Osteocyte (in vitro differentiated cells): ENCODE measurements around the gene ROBO2. TPM values are rescaled to one million over a fixed set of nuclear protein-coding genes. Genes with fewer than 3 reads are reported as not detected.
A peak's percentile ranks its signal among the peaks of the same experiment; 100 is the strongest.

Experiments used
- DNase-seq: peaks from one replicate; pipeline ENCODE4 v3.0.0; 2021; ENCODE audit warnings: mixed read lengths; ENCODE audit not compliant: unreplicated experiment; ENCODE audit errors: extremely low spot score
- H3K27ac Mint-ChIP-seq: one replicate; pipeline ENCODE4 v1.8.0; 2021; ENCODE audit warnings: mild to moderate bottlenecking, mixed read lengths; ENCODE audit not compliant: unreplicated experiment
- H3K27me3 Mint-ChIP-seq: one replicate; pipeline ENCODE4 v1.8.0; 2021; ENCODE audit warnings: mixed read lengths; ENCODE audit not compliant: unreplicated experiment
- H3K36me3 Mint-ChIP-seq: one replicate; pipeline ENCODE4 v1.8.0; 2021; ENCODE audit warnings: mixed read lengths; ENCODE audit not compliant: unreplicated experiment
- H3K4me1 Mint-ChIP-seq: one replicate; pipeline ENCODE4 v1.8.0; 2021; ENCODE audit warnings: mixed read lengths; ENCODE audit not compliant: unreplicated experiment
- H3K4me3 Mint-ChIP-seq: one replicate; pipeline ENCODE4 v1.8.0; 2021; ENCODE audit warnings: mild to moderate bottlenecking, moderate library complexity, mixed read lengths; ENCODE audit not compliant: unreplicated experiment
- H3K9me3 Mint-ChIP-seq: one replicate; pipeline ENCODE4 v1.8.0; 2021; ENCODE audit warnings: mixed read lengths; ENCODE audit not compliant: unreplicated experiment
- total RNA-seq: library from RNA; stranded (reverse); gene quantifications from 2 replicates; pipeline ENCODE4 v1.2.1, GENCODE V29; 2021
- TF ChIP-seq, protein P1 (sequence below): fragments of 200-600 bp; sonication (generic); IDR thresholded peaks from 2 replicates; pipeline ENCODE4 v1.5.0; 2021; ENCODE audit warnings: antibody characterized with exemption, mild to moderate bottlenecking, moderate library complexity

ROBO2 gene
- total RNA-seq, 1 donor from 2014 or later, result 18.4 TPM

DNA sequence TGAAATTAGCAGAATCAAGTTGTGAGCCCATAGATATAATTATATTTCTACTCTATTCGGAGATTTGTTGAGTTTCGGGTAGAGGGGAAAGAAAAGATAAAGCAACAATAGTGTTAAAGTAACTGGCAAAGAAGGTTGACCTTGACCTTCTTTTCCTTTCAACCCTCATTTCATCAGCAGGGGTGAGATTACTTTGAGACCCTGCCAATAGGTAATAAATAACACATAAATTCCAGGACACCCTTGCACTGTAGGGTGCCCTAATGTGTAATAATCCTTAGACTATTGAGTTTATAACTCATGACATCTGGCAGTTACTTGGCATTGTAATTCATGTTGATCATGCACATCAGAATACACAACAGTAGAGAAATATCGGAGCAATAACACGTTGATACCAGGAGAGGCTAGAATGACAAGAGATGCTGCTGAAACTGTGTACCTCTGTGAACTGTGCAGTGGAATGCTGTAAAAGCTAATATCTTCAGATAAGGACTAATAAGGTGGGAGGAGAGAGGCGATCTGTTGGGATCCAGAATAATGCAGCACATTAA is 426.7 kb downstream of the ROBO2 start:
- Mint-ChIP-seq H3K27ac (no peak overlapping the region), H3K36me3 (no peaks in the 10 kb centered on the region), H3K9me3 (peaks cover 9% of the 10 kb centered on the region), H3K4me1 (peaks cover 30% of the 10 kb centered on the region), H3K27me3 (no peaks in the 10 kb centered on the region), H3K4me3 (no peak overlapping the region)
- TF ChIP-seq, protein P1, sequence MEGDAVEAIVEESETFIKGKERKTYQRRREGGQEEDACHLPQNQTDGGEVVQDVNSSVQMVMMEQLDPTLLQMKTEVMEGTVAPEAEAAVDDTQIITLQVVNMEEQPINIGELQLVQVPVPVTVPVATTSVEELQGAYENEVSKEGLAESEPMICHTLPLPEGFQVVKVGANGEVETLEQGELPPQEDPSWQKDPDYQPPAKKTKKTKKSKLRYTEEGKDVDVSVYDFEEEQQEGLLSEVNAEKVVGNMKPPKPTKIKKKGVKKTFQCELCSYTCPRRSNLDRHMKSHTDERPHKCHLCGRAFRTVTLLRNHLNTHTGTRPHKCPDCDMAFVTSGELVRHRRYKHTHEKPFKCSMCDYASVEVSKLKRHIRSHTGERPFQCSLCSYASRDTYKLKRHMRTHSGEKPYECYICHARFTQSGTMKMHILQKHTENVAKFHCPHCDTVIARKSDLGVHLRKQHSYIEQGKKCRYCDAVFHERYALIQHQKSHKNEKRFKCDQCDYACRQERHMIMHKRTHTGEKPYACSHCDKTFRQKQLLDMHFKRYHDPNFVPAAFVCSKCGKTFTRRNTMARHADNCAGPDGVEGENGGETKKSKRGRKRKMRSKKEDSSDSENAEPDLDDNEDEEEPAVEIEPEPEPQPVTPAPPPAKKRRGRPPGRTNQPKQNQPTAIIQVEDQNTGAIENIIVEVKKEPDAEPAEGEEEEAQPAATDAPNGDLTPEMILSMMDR, result no peak
- DNase-seq, result no peak

DNA sequence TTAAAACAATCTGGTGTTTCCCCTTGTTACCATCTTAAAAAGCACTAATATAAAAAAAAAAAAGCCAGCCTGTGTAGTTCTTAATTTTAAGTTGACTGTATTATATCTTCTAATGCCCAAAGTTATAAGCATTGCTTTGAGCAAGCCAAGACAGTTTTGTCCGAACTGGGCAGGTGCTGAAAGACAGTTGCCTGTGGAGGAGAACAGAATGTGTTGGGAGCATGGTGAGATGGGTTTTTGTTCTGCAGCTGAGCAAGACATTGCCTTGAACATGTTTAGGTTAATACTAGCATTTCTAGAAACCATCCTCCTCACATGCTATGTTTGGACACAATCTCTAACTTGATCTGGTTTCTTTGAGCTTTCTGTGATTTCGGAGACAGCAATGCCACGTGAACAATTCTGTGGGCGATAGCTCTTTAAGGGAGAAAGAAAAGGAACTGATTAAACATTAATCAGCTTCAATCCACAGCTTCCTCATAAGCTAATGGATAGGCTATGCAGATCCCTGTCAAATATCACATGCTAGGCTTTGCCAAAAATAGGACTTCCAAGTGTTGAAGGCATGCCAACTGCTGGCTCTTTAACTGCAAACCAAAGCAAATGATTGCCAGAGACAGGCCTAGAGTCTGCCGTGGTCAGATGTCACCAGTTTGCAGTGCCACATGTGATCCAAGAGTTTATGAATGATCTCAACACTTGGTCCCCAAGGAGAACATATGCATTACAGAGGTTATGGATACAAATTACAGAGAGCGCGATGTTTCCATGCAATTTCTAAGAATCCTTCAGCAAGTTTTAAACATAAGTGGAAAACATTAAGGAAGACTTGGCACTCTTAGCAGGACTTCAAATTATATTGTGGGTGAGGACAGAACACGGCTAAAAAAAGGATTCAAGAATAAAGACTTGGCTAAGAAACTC is 428.1 kb downstream of the ROBO2 start:
- H3K27ac Mint-ChIP-seq, result no peak overlapping the region
- no peaks in the 10 kb centered on the region for H3K27me3 Mint-ChIP-seq
- peaks cover 13% of the 10 kb centered on the region for H3K9me3 Mint-ChIP-seq
- H3K36me3 Mint-ChIP-seq, result no peaks in the 10 kb centered on the region
- H3K4me3 Mint-ChIP-seq, result no peak overlapping the region
- peaks cover 25% of the 10 kb centered on the region for H3K4me1 Mint-ChIP-seq
- TF ChIP-seq, protein P1, result no peak
- no peak for DNase-seq

DNA sequence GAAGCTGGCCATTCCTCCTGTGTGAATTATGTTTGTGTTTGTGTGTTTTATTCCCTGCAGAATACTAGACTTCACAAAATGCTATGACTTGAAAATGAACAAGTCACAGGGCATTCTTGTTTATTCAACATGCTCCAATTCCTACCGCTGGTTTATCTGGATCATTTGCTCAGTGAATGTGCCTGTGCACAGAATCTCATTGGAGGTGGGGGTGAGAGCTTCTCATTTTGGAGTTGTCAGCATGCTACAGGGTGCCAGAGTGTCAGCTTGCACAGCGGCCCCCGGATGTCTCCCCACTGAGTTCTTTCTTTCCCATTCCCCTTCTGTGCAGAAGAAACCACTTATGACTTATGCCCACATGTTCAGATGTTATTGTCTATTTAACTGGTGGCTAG is 428.7 kb downstream of the ROBO2 start:
- TF ChIP-seq, protein P1, result no peak
- Mint-ChIP-seq H3K27me3 (no peaks in the 10 kb centered on the region), H3K4me1 (peaks cover 23% of the 10 kb centered on the region), H3K9me3 (peaks cover 13% of the 10 kb centered on the region), H3K27ac (peak overlapping the region; percentile 11), H3K4me3 (no peak overlapping the region), H3K36me3 (no peaks in the 10 kb centered on the region)
- no peak for DNase-seq

DNA sequence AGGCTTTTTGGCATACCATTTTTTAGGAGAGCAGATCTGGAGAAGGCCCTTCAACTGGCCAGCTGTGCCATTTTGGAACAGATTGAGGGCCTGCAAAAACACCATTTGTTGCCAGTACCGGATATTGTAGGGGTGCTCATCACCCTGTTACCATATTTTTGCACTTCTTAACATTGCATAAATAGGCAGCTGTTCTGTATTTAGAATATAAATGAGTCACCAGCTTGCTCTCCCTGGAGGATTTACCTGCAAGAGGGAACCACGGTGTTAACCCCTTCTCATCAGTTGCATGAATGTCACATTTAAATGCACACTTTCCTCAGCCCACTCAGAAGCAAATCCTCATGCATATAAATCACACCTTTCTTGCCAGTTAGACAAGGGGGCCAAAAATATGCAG is 435.6 kb downstream of the ROBO2 start:
- no peak for DNase-seq
- H3K27me3 Mint-ChIP-seq, result no peaks in the 10 kb centered on the region
- TF ChIP-seq, protein P1, result no peak
- peaks cover 6% of the 10 kb centered on the region for H3K36me3 Mint-ChIP-seq
- no peak overlapping the region for H3K27ac Mint-ChIP-seq
- peaks cover 7% of the 10 kb centered on the region for H3K9me3 Mint-ChIP-seq
- H3K4me3 Mint-ChIP-seq, result no peak overlapping the region
- H3K4me1 Mint-ChIP-seq, result no peaks in the 10 kb centered on the region

DNA sequence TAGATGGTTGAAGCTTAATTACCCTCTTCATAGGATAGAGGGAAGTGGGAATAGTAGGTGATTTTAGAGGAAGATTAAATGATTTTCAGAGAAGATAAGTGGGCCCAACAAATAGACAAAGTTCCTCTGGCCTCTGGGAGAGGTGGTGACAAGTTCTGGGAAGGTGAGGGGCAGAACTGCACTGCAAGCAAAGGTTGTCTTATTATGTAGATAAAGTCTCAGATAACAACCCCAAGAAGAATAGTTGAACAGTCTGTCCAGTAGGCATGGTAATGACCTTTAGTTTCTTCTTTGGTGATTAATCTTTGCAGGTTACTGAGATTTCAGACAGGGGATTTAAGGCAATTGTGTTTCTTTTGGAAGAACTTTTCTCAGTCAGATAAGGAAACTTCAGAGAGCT is 439.1 kb downstream of the ROBO2 start:
- no peak for DNase-seq
- Mint-ChIP-seq H3K27ac (no peak overlapping the region), H3K27me3 (no peaks in the 10 kb centered on the region), H3K4me1 (peaks cover 6% of the 10 kb centered on the region), H3K9me3 (no peaks in the 10 kb centered on the region), H3K4me3 (no peak overlapping the region), H3K36me3 (peaks cover 6% of the 10 kb centered on the region)
- TF ChIP-seq, protein P1, result no peak
